ENCODE data around the gene AADAT.

The AADAT gene

GRCh38 chr4:170015285-170015684 is 74.5 kb downstream of the AADAT start:
- no peaks in the 10 kb centered on the region for H3K27me3 ChIP-seq (ENCODE audit: control insufficient read depth, insufficient read depth, low read length)
- no CpG with 5 or more reads among the region's 4 CpGs for WGBS (ENCODE audit: insufficient coverage, insufficient read length)
- DNase-seq (ENCODE audit: low read depth, low spot score), result no peak
- no peak overlapping the region for H3K27ac ChIP-seq (ENCODE audit: low read length)
- H3K4me1 ChIP-seq (ENCODE audit: control insufficient read depth, insufficient read depth, low read length), result 0 out of 2 replicates have a peak, but pooled peaks cover 2% of the 10 kb centered on the region
- no peaks in the 10 kb centered on the region; the same call in 1 of the 2 replicates for H3K9me3 ChIP-seq (ENCODE audit: control insufficient read depth, insufficient read depth, low read length)
- no peaks in the 10 kb centered on the region for H3K36me3 ChIP-seq (ENCODE audit: control insufficient read depth, insufficient read depth, low read length)
- H3K4me3 ChIP-seq (ENCODE audit: low read length), result no peak overlapping the region

GRCh38 chr4:170014359-170015011 is 75.3 kb downstream of the AADAT start:
- H3K27ac ChIP-seq (ENCODE audit: low read length), result no peak overlapping the region
- no peaks in the 10 kb centered on the region for H3K27me3 ChIP-seq (ENCODE audit: control insufficient read depth, insufficient read depth, low read length)
- 0 out of 2 replicates have a peak, but pooled peaks cover 2% of the 10 kb centered on the region for H3K4me1 ChIP-seq (ENCODE audit: control insufficient read depth, insufficient read depth, low read length)
- H3K9me3 ChIP-seq (ENCODE audit: control insufficient read depth, insufficient read depth, low read length), result no peaks in the 10 kb centered on the region
- no peak overlapping the region for H3K4me3 ChIP-seq (ENCODE audit: low read length)
- no peak for DNase-seq (ENCODE audit: low read depth, low spot score)
- H3K36me3 ChIP-seq (ENCODE audit: control insufficient read depth, insufficient read depth, low read length), result no peaks in the 10 kb centered on the region
- WGBS (ENCODE audit: insufficient coverage, insufficient read length), result no CpG with 5 or more reads among the region's 6 CpGs

GRCh38 chr4:170012629-170012958 is 77.2 kb downstream of the AADAT start:
- DNase-seq (ENCODE audit: low read depth, low spot score), result no peak
- H3K27ac ChIP-seq (ENCODE audit: low read length), result no peak overlapping the region
- H3K36me3 ChIP-seq (ENCODE audit: control insufficient read depth, insufficient read depth, low read length), result no peaks in the 10 kb centered on the region
- H3K4me1 ChIP-seq (ENCODE audit: control insufficient read depth, insufficient read depth, low read length), result 0 out of 2 replicates have a peak, but pooled peaks cover 2% of the 10 kb centered on the region
- H3K4me3 ChIP-seq (ENCODE audit: low read length), result no peak overlapping the region
- whole genome bisulfite sequencing (ENCODE audit: insufficient coverage, insufficient read length), result no CpG with 5 or more reads among the region's 2 CpGs
- no peaks in the 10 kb centered on the region for H3K27me3 ChIP-seq (ENCODE audit: control insufficient read depth, insufficient read depth, low read length)
- no peaks in the 10 kb centered on the region for H3K9me3 ChIP-seq (ENCODE audit: control insufficient read depth, insufficient read depth, low read length)

- Histone ChIP-seq H3K4me1 (ENCODE audit: control insufficient read depth, insufficient read depth, low read length) (0 out of 2 replicates have a peak, but pooled peaks cover 2% of the 10 kb centered on the region), H3K27ac (ENCODE audit: low read length) (no peak overlapping the region), H3K4me3 (ENCODE audit: low read length) (no peak overlapping the region), H3K36me3 (ENCODE audit: control insufficient read depth, insufficient read depth, low read length) (no peaks in the 10 kb centered on the region), H3K9me3 (ENCODE audit: control insufficient read depth, insufficient read depth, low read length) (no peaks in the 10 kb centered on the region), H3K27me3 (ENCODE audit: control insufficient read depth, insufficient read depth, low read length) (no peaks in the 10 kb centered on the region)
- DNase-seq (ENCODE audit: low read depth, low spot score), result no peak
- no CpG with 5 or more reads among the region's 7 CpGs for WGBS (ENCODE audit: insufficient coverage, insufficient read length)
Observed at GRCh38 chr4:170011921-170012628, 77.7 kb downstream of the AADAT start.

All from iPS DF 6.9 (cell line).